Measurements from ENCODE around the gene CATSPERE. TPM values are rescaled to one million over a fixed set of nuclear protein-coding genes. Genes with fewer than 3 reads are reported as not detected.
"Not testable (repeated sequence)": the region's sequence is repeated elsewhere in the genome, so short reads cannot be mapped to it uniquely, and the experiment has no call there.

CATSPERE gene
- total and polyA plus RNA-seq, 8 donors: 0.31 to 4.6 (median 0.63) TPM; not detected in 4

DNA sequence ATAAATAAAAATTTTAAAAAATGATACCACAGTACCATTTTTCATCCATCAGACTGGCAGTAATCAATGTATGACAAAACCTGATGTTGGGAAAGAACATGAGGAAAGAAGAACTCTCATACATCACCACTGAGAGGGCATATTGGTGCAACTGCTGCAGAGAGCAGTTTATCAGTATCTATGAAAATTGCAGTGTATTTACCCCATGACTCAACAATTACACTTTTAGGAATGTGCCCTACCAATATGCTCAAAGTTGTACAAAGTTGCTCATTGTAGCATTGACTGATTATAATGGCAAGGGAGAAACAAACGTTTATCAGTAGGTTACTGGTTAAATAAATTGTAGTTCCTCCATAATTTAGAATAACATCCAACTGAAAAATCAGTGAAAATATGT is 36.7 kb downstream of the CATSPERE start:
- intact Hi-C loops (cut with DNase I; ENCODE audit: low total_unique reads): no loop called here
- Histone ChIP-seq H3K27ac (no peak overlapping the region), H3K4me1 (no peaks in the 10 kb centered on the region), H3K9me3 (peaks cover 0 to 12% (median 7%) of the 10 kb centered on the region in 4 donors), H3K27me3 (no peaks in the 10 kb centered on the region), H3K36me3 (no peaks in the 10 kb centered on the region), H3K4me3 (no peak overlapping the region)
- no peak for TF ChIP-seq POLR2A (IDR thresholded peaks at IDR 0.05)
- no peak for TF ChIP-seq CTCF (IDR thresholded peaks at IDR 0.05)
- no peak for TF ChIP-seq POLR2AphosphoS5 (IDR thresholded peaks at IDR 0.05)
- DNase-seq: no peak
- 45 to 66% (median 51%) methylated on average over 1 of the region's 1 CpG for WGBS, 5 donors

DNA sequence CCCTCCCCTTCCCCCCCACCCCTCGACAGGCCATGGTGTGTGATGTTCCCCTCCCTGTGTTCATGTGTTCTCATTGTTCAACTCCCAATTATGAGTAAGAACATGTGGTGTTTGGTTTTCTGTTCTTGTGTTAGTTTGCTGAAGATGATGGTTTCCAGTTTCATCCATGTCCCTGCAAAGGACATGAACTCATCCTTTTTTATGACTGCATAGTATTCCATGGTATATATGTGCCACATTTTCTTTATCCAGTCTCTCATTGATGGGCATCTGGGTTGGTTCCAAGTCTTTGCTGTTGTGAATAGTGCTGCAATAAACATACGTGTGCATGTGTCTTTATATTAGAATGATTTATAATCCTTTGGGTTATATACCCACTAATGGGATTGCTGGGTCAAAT is 38.4 kb downstream of the CATSPERE start:
- DNase-seq; H3K27me3 ChIP-seq; H3K4me3 ChIP-seq; H3K27ac ChIP-seq; H3K36me3 ChIP-seq; intact Hi-C loops (cut with DNase I; ENCODE audit: low total_unique reads); H3K4me1 ChIP-seq: not testable (repeated sequence)
- WGBS, 5 donors: 89 to 99% (median 95%) methylated on average over 2 of the region's 2 CpGs
- H3K9me3 ChIP-seq: peaks cover 0 to 12% (median 7%) of the 10 kb centered on the region in 4 donors

DNA sequence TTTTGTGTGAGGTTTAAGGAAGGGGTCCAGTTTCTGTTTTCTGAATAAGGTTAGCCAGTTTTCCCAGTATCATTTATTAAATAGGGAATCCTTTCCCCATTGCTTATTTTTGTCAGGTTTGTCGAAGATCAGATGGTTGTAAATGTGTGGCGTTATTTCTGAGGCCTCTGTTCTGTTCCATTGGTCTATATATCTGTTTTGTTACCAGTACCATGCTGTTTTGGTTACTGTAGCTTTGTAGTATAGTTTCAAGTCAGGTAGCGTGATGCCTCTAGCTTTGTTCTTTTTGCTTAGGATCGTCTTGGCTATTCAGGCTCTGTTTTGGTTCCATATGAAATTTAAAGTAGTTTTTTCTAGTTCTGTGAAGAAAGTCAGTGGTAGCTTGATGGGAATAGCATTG is 39.4 kb downstream of the CATSPERE start:
- intact Hi-C loops (cut with DNase I; ENCODE audit: low total_unique reads); H3K27ac ChIP-seq; H3K27me3 ChIP-seq; DNase-seq; H3K4me1 ChIP-seq; H3K36me3 ChIP-seq; H3K4me3 ChIP-seq: not testable (repeated sequence)
- 90 to 93% (median 93%) methylated on average over 4 of the region's 4 CpGs for WGBS, 5 donors
- H3K9me3 ChIP-seq: peaks cover 0 to 12% (median 7%) of the 10 kb centered on the region in 4 donors

GRCh38 chr1:244502630-244503029 is 41.6 kb downstream of the CATSPERE start:
- H3K36me3 ChIP-seq: no peaks in the 10 kb centered on the region
- intact Hi-C loops (cut with DNase I; ENCODE audit: low total_unique reads): no loop called here
- 73 to 79% (median 78%) methylated on average over 3 of the region's 3 CpGs for WGBS, 5 donors
- no peaks in the 10 kb centered on the region for H3K4me1 ChIP-seq
- H3K27ac ChIP-seq: no peak overlapping the region
- no peak for DNase-seq
- TF ChIP-seq CTCF (IDR thresholded peaks at IDR 0.05) (no peak), POLR2AphosphoS5 (IDR thresholded peaks at IDR 0.05) (no peak), EP300 (IDR thresholded peaks at IDR 0.05) (no peak), POLR2A (IDR thresholded peaks at IDR 0.05) (no peak)
- H3K4me3 ChIP-seq: no peak overlapping the region
- H3K9me3 ChIP-seq: peaks cover 0 to 21% (median 7%) of the 10 kb centered on the region in 4 donors
- no peaks in the 10 kb centered on the region for H3K27me3 ChIP-seq

DNA sequence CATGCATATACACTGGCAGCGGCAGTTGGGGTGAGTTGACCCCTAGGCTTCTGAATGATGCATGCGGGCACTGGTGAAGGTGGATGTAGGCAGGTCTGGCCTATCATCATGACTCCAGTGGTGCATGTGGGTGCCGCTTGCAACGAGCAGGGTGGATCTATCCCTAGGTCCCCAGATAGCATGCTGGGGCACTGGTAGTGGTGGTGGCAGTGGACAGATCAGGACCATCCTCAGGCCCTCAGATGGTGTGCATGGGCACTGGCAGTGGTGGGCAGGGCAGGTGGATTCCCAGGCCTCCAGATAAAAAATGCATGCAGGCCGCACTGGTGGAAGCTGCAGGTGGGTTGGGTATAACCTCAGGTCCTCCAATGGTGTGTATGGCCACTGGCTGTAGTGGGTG is 52.4 kb downstream of the CATSPERE start:
- H3K36me3 ChIP-seq: peaks cover 0 to 1% (median 0%) of the 10 kb centered on the region in 4 donors
- no peak overlapping the region for H3K4me3 ChIP-seq
- H3K27me3 ChIP-seq: no peaks in the 10 kb centered on the region
- H3K9me3 ChIP-seq: peaks cover 0 to 23% (median 4%) of the 10 kb centered on the region in 4 donors
- no peak for DNase-seq
- no peaks in the 10 kb centered on the region for H3K4me1 ChIP-seq
- WGBS, 5 donors: 91 to 96% (median 96%) methylated on average over 3 to 5 of the region's 5 CpGs
- intact Hi-C loops (cut with DNase I; ENCODE audit: low total_unique reads): no loop called here
- H3K27ac ChIP-seq: no peak overlapping the region
- TF ChIP-seq CTCF (IDR thresholded peaks at IDR 0.05) (no peak), POLR2AphosphoS5 (IDR thresholded peaks at IDR 0.05) (no peak), EP300 (IDR thresholded peaks at IDR 0.05) (no peak), POLR2A (IDR thresholded peaks at IDR 0.05) (no peak)
